Kidney capillary endothelial cell (primary cell): ENCODE results near the gene UGT1A7.
"Not testable (repeated sequence)": the region's sequence is repeated elsewhere in the genome, so short reads cannot be mapped to it uniquely, and the experiment has no call there.

Experiments
- DNase-seq: peaks from one replicate; pipeline ENCODE4 v3.0.0-alpha.2; 2018; ENCODE audit warnings: low spot score

UGT1A7 gene

GRCh38 chr2:233681521-233682099, at the start of gene UGT1A7:
UGT1A7 (plus strand) TSS chr2:233681901; CDS start chr2:233681938, 37 bp downstream.
- no peak for DNase-seq

DNA sequence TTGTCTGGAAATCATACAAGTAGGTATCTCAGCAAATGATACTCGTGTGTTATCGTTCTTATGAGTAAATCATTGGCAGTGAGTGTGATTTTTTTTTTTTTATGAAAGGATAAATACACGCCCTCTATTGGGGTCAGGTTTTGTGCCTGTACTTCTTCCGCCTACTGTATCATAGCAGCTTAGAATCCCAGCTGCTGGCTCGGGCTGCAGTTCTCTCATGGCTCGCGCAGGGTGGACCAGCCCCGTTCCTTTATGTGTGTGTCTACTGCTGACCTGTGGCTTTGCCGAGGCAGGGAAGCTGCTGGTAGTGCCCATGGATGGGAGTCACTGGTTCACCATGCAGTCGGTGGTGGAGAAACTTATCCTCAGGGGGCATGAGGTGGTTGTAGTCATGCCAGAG, 45.4 kb upstream of the UGT1A7 start, which contains the start of gene UGT1A10:
Gene UGT1A10, plus strand, starts transcription at position 143 of the 400 bp plus-strand sequence. Its CDS starts 75 bp downstream, at position 218.
- not testable (repeated sequence) for DNase-seq

DNA sequence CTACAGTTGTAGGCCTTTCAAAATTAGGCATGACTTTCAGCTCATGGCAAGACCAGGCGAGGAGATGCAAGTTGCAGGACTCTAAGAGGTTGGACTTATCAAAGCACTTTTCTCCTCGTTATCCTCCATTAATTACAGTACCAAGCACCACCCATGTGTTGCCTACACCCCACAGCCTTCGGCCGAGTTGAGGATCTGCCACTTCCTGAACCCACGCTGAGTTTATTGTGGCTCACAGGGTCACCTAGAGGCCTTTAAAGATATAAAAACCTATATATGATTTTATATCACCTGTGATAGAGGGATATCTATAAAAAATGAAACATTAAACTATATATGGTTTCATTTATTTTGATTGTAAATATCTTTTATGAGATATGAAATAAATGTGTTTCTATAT, 42.9 kb upstream of the UGT1A7 start:
- no peak for DNase-seq

DNA sequence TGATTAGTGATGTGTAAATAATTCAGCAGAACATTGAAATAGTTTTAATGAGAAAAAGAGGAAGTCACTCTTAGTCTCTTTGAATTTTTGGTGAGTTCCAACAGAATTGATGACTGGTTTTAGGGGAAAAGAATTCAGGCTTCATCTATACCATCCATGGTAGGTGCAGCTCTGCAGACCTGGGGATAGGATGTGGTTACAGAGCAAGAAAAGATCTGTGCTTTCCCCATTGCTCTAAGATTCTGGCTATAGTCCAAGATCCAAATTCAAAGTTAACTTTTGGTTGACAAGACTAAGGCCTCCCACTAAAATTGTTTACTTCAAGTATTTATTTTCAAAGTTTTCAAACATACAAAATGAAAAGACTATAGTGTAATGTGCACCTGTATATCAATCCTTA, 41.8 kb upstream of the UGT1A7 start:
- DNase-seq: no peak

GRCh38 chr2:233643128-233643527, 38.6 kb upstream of the UGT1A7 start:
- DNase-seq: no peak

DNA sequence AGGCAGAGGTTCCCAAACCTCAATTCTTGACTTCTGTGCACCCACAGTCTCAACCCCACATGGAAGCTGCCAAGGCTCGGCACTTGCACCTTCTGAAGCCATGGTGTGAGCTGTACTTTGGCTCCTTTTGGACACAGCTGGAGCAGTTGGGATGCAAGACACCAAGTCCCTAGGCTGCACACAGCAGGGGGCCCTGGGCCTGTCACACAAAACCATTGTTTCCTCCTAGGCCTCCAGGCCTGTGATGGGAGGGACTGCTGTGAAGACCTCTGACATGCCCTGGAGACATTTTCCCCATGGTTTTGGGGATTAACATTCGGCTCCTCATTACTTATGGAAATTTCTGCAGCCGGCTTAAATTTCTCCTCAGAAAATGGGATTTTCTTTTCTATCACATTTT, 35.7 kb upstream of the UGT1A7 start:
- not testable (repeated sequence) for DNase-seq

DNA sequence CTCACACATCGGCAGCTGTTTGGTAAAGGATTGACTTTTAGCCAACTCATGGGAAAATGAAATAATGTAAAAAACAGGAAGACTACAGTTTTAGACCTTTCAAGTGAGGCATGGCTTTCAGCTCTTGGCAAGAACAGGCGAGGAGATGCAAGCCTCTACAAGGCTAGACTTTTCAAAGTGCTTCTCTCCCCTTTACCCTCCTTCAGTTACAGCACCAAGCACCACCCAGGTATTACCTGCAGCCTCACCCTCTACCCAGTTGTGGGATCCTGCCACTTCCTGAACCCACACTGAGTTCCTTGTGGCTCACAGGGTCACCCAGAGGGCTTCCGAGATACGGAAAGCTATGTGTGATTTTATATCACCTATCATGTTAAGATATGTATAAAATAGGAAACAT, 30.7 kb upstream of the UGT1A7 start:
- no peak for DNase-seq

- DNase-seq: no peak
These were observed 30.3 kb upstream of the UGT1A7 start for GRCh38 chr2:233651430-233651829.

DNA sequence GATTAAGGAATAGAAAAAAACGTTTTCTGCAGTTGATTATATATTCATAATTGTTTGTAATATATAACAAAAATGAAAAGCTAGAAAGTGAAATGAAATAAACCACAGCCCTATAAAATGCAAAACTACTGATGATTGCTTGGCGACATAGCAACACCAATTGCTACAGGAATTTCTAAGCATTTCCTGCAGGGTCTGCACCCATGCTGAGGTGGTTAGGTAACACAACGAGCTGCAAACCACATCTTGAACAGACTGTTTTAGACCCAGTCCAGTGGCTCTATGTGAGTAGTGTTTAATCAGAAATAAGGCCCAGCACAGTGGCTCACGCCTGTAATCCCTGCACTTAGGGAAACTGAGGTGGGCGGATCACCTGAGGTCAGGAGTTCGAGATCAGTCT, 27.2 kb upstream of the UGT1A7 start:
- no peak for DNase-seq

GRCh38 chr2:233655043-233655442, 26.7 kb upstream of the UGT1A7 start:
- no peak for DNase-seq

GRCh38 chr2:233655943-233656342, 25.8 kb upstream of the UGT1A7 start:
- not testable (repeated sequence) for DNase-seq

DNA sequence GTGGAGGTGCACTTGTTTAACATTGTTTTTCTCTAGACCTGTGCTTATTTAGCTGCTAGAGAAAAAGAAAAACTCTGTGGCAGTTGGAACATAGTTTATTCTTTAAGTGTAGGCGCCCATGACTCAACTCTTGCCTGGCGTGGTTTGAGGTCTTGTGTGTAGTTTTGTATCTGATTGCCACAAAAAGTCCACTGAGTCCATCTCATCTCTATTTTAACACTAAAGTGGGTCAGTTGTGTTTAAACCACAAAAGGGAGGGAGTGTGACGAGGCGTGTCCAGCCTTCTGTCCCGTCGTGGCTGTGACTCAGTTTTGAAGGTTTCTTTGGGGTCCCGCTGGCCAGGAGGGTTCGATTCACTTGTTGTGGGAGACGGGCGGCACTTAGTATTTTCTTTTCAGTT, 25.3 kb upstream of the UGT1A7 start:
- no peak for DNase-seq

DNA sequence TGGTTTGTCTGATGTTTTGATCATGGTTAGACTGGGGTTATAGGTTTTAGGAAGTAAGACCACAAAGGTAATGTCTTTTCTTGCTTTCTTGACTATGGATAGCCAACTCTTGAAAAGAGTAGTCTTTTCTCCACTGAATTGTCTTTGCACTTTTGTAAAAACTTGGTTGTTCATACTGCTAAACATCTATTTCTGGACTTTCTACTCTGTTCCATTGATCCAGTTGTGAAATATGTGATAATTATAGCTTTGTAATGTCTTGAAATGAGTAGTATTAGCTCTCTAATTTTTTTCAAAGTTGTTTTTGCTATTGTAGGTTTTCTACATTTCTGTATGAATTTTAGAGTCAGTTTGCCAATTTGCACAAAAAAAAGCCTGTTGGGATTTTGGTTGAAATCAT, 23.1 kb upstream of the UGT1A7 start:
- DNase-seq: no peak

DNA sequence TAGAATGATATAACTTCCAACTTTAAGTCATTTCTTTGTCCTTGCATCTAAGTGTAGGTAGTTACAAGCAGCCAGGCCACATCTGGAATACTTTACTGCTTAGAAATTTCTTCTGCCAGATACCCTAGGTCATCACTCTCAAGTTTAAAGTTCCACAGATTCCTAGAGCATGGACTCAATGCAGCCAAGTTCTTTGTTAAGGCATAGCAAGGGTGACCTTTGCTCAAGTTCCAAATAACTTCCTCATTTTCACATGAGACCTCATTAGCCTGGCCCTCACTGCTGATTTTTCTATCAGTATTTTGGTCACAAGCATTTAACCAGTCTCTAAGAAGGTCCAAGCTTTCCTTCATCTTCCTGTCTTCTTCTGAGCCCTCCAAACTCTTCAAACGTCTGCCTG, 17.8 kb upstream of the UGT1A7 start:
- no peak for DNase-seq

- DNase-seq: no peak
These were observed 13.0 kb upstream of the UGT1A7 start for GRCh38 chr2:233668605-233669260.

GRCh38 chr2:233671290-233672161, 10.2 kb upstream of the UGT1A7 start, which contains the start of gene UGT1A9:
UGT1A9 (plus strand) TSS chr2:233671898; CDS start chr2:233671935, 37 bp downstream.
- DNase-seq: no peak

- DNase-seq: no peak
These were observed 8.8 kb upstream of the UGT1A7 start for GRCh38 chr2:233672886-233673285.

GRCh38 chr2:233673896-233674295, 7.8 kb upstream of the UGT1A7 start:
- DNase-seq: no peak

DNA sequence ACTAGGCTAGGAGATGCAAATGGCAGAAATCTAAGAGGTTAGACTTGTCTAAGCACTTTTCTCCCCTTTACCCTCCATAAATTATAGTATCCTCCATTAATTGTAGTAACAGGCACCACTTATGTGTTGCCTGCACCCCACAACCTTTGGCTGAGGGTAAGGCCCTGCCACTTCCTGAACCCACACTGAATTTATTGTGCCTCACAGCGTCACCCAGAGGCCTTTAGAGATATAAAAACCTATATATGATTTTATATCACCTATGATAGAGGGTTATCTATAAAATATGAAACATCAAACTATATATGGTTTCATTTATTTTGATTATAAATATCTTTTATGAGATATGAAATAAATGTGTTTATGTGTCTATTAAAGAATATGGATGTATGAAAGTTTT, 7.4 kb upstream of the UGT1A7 start:
- no peak for DNase-seq

DNA sequence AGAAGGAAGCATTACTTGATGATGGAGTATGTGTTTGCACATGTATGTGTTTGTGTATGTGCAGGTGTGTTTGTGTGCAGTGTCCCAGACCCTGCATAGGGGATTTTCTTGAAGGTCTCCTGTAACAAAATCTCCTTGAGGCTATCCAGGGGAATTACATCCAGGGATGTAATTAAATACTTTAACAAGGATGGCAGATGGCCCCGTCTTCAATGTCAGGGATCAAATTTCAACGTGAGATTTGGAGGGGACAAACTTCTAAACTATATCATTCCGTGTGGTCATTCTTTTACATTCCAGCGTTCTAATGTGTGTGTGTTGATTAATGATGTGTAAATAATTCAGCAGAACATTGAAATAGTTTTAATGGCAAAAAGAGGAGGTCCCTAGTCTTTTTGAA, 6.7 kb upstream of the UGT1A7 start:
- DNase-seq: no peak

- no peak for DNase-seq
These were observed 5.7 kb upstream of the UGT1A7 start for GRCh38 chr2:233676046-233676445.

DNA sequence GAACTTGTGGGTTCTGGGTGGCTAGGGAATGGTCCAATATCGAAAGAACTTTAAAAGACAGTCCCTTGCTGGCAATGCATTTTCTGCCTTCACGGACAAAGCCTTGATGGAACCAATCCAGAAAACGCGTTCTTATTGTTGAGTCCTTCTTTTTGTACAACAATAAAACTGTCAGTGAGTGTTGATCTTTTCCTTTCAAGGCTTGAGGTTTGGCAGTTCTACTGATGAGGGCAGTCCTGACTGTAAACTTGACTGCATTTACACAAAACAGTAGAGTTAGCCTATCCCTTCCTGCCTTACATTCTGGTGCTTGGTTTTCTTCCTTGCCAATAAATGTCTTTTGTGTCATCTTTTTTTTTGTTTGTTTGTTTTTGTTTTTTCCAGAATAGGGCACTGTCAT, 2.5 kb upstream of the UGT1A7 start:
- DNase-seq: no peak
